ENCODE data around the gene SPATS1.
"Not testable (repeated sequence)": the region's sequence is repeated elsewhere in the genome, so short reads cannot be mapped to it uniquely, and the experiment has no call there.

The SPATS1 gene

DNA sequence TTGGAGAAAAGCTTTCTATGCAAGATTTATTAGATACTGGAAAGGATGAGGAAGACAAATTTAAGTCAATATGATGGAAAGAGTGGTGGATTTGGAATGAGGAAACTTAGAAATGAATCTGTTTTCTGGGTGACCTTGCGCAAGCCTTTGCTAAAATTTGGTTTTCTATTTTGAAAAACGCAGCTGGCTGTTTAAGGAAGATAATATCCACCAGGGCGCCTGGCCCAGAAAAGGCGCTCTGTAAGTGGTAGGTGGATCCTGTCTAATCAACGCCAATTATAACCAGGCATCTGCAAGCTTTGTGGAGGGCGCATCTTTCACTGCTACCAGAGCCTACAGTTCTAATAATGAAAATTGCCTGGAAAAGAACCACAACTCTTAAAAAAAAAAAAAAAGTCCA lies 398 bp upstream of the SPATS1 start:
- no peak for DNase-seq (ENCODE audit: low spot score)

DNA sequence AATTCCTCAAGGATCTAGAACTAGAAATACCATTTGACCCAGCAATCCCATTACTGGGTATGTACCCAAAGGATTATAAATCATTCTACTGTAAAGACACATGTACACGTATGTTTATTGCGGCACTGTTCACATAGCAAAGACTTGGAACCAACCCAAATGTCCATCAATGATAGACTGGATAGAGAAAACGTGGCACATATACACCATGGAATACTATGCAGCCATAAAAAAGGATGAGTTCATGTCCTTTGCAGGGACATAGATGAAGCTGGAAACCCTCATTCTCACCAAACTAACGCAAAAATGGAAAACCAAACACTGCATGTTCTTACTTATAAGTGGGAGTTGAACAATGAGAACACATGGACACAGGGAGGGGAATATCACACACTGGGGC lies 4.4 kb downstream of the SPATS1 start:
- not testable (repeated sequence) for DNase-seq (ENCODE audit: low spot score)

DNA sequence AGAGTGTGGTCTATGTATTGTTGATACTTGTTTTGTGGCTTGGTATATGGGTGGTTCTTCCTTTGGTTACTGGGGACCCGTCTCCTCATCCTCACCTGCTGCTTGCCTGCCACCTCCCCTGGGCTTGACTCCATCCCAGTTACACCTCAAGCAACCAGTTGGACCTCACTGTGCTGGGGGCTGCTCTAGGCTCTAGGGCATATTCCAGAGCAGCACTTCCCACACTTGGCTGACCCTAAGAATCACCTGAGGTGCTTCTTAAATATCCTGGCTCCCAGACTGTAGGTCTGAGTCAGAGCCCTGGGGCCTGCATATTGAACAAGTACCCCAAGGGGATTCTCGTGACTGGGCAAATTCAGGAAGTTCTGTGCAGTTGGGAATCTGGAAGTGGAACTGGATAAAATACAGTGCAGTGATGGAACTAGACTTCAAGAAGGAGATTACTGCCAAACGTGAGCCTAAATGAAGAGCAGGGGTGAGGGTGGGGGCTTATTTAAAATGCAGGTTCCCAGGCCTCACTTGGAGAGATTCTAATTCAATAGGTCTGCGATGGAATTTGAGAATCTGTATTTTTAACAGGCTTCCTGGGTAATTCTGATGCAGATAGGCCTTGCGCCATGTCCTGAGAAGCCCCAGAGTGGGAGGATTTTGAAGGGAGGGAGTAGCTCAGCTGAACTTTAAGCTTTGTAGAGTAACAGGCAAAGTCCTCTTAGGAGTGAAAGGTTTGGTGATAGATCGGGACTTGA lies 7.6 kb downstream of the SPATS1 start:
- no peak for DNase-seq (ENCODE audit: low spot score)

DNA sequence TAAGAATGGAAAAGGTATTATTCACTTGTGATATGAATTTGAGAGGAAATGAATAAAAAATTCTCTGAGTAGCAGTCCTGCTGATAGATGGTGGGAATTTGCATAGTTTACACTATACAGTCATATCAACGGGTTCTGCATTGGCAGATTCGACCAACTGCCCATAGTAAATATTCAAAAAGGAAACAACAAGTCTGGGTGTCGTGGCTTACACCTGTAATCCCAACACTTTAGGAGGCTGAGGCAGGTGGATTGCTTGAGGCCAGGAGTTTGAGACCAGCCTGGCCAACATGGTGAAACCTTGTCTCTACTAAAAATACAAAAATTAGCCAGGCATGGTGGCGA lies 8.2 kb downstream of the SPATS1 start:
- not testable (repeated sequence) for DNase-seq (ENCODE audit: low spot score)

DNA sequence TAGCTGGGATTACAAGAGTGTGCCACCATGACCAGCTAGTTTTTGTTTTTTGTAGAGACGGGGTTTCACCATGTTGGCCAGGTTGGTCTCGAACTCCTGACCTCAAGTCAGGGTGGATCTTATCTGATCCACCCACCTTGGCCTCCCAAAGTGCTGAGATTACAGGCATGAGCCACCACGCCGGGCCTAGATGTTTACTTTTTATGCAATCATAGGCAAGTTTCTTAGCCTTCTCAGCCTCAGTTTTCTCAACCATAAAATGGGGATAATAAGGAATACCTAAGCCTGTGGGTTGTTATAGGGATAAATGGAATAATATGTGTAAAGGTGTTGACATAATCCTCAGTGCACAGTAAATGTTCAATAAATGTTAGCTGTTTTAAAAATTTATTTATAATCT lies 9.8 kb downstream of the SPATS1 start:
- no peak for DNase-seq (ENCODE audit: low spot score)

DNA sequence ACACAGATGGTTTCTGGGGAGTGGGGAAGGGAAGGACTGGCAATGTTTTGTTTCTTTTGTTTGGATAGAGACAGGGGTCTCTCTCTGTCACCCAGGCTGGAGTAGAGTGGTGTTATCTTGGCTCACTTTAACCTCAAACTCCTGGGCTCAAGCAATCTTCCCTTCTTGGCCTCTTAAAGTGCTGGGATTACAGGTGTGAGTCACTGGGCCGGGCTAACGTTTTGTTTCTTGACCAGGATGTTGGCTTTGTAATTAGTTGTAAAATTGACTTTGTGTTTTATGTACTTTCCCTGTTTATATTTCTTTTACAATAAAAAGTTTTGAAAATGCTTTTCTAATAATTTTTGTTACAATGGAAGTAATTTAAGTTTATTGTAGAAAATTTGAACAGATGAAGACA lies 10.9 kb downstream of the SPATS1 start:
- no peak for DNase-seq (ENCODE audit: low spot score)

DNA sequence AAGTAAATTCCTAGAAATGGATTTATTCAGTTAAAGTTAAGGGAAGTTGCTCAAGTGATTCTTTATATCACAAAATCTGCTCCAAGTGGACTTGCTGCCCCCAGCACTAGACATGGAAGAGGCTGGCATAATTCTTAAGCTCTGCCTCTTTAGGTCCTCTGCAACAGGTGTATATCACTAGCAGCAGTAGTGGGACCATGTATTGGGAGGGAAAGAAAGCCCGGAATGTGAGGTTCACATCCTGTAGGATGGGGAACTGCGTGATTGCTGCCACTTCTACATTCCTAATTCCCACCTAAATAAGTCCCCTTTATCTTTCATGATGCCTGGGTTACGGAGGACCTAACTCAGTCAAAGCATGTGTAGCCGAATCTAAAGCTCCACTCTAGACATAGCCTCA lies 13.2 kb downstream of the SPATS1 start:
- no peak for DNase-seq (ENCODE audit: low spot score)

DNA sequence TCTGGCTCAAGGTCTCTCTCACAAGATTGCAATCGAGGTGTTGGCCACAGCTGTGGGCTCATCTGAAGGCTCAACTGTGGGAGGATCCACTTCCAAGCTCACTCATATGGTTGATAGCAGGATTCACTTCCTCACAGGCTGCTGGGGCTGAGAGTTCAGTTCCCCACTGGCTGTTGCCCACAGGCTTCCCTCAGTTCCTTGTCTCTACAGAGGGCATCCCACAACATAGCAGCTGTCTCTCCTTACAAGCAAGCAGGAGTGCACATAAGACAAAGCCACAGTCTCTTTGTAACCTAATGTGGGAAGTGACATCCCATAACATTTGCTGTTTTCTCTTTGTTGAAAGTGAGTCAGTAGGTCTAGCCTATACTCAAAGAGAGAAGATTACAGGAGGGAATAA lies 14.0 kb downstream of the SPATS1 start:
- DNase-seq (ENCODE audit: low spot score) = no peak

DNA sequence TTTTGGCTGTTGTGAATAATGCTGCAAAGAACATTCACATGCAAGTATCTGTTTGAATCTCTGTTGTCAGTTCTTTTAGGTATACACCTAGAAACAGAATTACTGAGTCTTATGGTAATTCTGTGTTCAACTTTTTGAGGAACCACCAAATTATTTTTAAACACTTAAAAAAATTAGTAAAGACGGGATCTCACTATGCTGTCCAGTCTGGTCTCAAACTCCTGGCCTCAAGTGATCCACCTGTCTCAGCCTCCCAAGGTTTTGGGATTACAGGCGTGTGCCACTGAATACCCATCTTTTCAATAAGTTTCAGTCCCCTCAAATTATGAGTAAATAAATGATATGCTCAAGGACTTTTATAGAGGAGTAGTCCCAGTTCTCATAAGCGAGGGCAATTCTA lies 17.5 kb downstream of the SPATS1 start:
- no peak for DNase-seq (ENCODE audit: low spot score)

DNA sequence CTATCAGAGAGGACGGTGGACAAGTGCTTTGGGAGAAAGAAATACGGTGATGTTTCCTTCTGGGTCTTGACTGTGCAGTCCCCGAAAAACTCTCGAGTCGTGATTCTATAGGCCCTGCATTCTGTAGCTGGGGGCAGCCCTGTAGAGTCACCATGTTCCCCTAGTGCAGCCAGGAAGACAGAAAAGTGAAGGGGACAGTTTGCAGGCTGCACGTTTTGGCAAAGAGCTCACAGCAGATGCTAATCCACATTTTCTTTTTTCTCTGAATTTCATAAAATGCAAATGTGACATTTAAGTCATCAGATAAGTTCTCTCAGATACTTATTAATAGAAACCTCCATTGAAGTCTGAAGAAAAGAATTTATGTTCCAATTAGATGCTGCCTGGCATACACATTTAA lies 19.5 kb downstream of the SPATS1 start:
- no peak for DNase-seq (ENCODE audit: low spot score)

DNA sequence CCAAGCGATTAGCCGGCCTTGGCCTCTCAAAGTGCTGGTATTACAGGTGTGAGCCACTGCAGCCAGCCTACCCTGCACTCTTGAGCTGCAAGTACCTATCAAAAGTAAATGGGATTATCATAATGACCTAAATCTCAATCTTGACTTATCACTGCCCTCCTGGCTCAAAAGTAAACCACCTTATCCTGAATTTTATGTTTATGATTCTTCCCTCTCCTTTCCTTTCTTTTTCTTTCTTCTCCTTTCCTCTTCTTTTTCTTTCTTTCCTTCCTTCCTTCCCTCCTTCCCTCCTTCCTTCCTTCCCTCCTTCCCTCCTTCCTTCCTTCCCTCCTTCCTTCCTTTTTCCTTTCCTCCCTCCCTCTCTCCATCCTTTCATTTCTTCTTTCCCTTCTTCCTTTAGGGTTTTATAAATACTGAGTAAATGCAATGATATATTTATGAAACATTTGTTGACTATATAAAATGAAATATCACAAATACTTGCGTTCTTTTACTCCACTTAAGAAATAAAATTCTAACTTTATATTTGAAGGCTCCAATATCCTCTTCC lies 21.0 kb downstream of the SPATS1 start:
- no peak for DNase-seq (ENCODE audit: low spot score)

DNA sequence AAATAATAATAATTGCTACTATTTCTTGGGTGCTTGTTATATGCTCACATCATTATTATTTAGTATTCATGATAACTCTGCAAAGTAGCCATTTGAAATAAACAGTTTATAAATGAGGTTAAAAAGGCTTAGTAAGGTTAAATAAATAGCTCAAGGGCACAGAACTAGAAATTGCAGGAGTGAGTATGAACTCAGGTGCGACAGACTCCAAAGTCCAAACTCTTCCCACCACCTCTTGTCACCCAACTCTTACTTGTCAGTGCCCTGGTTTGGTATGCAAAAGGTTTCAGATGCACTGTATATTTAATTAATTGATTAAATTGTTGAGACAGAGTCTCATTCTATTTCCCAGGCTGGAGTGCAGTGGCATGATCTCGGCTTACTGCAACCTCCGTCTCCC lies 24.3 kb downstream of the SPATS1 start:
- no peak for DNase-seq (ENCODE audit: low spot score)

DNA sequence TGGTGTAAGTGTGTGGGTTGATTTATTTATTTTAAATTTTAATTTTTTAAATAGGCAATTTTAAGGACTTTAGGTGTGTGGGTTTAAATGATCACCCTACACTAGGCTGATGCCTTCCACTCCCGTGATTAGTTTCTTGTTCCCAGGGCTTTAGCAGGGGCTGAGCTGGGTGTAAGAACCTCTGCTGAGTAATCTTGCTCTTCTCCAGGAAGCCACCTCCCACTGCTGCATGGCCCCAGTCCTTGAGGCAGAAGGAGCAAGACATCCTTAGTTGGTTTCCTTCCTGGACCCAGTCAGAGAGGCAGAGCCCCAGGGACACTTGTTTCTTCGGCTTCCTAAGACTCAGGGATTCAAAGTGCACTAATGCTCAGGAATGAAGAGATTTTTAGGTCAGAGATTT lies 25.2 kb downstream of the SPATS1 start:
- no peak for DNase-seq (ENCODE audit: low spot score)

DNA sequence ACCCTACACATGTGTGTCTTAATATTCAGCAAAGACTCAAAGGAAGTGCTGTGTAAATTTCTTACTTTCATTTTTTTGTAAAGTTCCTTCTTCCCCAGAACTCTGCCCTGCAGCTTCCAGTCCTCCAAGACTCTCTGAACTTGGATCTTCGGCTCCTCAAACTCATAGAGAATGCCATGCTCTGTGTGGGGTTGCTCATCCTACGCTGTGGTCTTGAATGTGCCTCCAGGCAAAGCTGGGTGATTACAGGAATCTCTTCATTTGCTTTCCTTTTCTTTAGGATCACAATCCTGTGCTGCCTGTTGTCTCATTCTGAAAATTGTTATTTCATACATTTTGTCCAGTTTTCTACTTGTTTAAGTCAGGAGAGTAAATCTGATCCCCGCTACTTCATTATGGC lies 30.6 kb downstream of the SPATS1 start:
- no peak for DNase-seq (ENCODE audit: low spot score)

DNA sequence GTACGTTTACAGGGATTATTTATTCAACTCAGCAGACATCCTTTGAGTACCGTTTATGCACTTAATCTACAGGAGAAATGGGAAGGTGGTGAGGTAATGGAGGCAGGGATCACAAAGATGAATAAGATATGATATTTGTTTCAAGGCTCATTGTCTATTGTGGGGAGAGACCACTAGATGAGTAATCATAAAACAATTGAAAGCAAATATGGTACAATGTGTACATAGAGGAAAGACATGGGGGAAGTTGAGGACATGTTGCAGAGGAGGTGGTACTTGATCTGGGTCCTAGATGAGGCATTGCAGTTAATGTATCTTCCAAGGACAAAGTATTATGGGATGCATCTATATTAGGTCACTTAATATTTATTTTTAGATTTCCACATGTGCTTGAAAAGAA lies 31.3 kb downstream of the SPATS1 start:
- no peak for DNase-seq (ENCODE audit: low spot score)

DNA sequence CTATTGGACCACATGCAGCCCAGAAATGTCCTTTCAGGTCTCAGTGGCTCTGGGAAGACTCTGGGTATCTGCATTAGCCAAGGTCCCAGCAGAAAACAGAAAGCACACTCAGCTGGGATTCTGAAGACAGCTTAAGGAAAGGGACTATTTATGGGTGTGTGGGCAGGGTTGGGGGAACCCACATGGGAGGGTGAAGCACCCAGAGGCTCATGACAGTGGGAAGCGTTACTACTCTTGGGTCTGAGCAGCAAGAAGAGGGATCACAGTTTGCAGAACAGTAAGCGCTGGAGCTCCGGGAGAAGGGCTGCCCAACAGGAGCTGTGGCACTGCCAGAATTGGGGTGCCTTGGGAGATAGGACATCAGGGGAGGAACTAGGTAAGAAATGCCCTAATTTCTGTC lies 32.6 kb downstream of the SPATS1 start:
- DNase-seq (ENCODE audit: low spot score) = no peak

DNA sequence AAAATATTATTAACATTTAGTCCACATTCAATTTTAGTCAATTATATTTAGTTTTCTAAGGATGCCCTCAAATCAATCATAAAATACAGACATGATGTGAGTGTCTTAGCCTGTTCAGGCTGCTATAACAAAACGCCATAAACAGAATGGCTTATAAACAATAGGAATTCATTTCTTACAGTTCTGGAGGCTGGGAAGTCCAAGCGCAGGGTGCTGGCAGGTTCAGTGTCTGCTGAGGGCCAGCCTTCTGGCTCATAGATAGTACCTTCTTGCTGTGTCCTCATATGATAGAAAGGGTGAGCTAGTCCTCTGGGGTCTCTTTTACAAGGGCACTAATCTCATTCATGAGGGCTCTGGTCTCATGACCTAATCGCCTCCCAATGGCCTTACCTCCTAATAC lies 35.0 kb downstream of the SPATS1 start:
- no peak for DNase-seq (ENCODE audit: low spot score)

DNA sequence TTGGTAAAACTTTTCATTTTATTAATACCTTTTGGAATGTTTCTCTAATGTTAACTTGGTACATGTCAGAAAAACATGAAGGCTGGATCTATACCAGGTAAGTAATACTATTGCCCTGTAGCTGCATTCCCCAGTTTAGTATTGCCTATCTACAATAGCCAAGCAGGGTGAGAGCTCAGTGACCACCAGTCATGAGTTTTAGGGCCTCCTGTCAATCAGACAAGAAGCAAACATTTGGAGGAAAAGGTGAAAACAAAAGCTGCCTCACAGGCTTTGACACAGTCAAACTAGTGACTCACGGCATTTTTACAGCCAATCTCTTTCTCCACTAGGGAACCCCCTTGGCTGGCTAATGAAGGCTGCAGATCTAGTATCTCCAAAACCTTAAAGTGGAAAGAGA lies 35.5 kb downstream of the SPATS1 start:
- DNase-seq (ENCODE audit: low spot score) = no peak

DNA sequence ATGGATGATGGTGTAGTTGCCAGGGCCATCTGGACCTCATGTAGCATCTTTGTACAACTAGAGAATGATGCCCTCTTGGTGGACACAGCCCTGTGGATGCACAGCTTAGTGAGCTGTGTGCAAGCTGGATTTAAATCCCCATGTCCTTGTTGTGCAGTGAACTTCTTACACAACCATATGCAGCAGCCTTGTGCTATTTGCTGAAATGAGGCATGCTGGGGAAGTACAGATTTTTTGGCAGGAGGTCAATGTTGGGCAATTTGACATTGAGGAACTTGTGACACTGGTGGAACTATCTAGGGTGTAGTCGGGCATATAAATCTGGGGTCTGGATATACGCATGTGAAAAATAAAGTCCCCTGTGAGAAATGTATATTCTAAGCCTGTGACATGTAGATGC lies 39.3 kb downstream of the SPATS1 start:
- no peak for DNase-seq (ENCODE audit: low spot score)

DNA sequence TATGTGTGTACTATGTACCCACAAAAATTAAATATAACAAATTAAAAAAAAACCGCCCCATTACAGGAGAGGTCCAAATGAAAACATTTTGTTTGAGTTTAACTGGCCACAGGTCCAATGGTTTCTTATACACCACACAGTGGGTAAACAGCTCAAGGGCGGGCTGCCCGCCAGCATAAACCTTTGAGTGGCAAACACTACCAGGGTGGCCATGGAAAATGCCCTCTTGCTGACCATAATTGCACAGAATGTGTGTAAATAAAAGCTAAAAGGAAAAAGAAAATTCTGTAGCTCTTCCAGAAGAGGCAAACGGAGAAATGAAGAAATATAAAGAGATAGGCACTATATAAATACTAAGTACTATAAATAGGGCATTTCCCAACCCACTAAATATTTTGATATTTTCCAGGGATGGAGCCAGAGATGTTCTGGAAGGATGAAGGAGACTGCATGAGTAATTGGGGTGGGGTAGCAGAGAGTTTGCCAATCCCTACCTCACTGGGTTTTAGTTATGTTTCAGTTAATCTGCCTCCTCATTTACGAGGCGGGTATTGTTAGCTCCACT lies 44.0 kb downstream of the SPATS1 start:
- DNase-seq (ENCODE audit: low spot score) = no peak

DNA sequence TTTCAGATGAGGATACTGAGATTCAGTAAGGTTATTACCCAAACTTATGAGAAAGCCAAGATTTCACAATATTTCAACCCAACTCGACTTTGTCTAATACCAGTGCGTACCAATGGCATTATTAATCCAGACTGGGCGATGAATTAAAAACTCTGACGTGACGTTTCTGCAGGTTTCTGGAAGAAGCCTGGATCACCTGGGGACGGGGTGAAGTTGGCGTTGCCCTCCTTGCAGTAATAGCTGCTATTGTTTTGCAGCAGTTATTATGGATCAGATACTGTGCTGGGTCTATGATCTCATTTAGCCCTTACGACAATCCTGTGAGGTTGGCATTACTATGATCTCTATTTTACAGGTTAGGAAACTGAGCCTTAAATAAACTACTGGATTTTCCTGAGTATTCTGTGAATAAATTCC lies 44.5 kb downstream of the SPATS1 start:
- DNase-seq (ENCODE audit: low spot score) = no peak

DNA sequence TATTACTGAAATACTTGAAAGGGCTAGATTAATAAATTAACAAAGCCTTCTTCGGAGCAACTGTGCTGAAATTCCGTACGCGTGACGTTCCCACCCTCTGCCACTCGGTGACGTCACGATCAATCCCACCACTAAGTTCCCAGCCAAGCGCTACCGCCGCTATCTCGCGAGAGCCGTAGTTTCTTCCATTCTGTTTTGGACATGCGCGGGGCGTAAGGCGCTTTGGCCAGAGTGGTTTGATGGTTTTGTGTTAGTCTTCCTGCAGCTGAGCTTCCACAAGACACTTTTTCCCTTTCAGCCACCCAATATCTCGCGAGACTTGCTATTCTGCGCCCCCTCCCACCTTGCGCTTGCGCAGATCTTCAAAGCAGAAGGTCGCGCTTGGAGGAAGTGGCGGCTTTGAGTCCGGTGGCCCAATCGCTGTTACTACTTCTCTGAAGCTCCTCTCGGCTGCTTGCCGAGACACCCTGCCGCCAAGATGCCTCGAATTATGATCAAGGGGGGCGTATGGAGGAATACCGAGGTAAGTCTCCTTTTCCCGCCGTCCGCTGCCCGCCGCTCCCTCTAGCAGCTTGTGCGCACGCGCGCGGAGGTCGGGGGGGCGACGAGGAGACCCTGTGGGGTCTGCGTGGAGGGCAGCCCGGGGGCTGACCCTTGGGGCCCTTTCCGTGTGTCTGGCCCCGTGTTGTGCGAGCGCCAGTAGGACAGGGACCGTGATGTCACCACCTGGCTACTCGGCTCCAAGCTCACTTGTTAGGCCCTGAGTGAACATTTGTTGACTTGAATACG lies 45.1 kb downstream of the SPATS1 start, which contains the start of gene CDC5L:
Gene CDC5L, plus strand, starts transcription at position 361 of the 789 bp plus-strand sequence. Its CDS starts 118 bp downstream, at position 479.
- DNase-seq (ENCODE audit: low spot score) = peak; percentile 94

DNA sequence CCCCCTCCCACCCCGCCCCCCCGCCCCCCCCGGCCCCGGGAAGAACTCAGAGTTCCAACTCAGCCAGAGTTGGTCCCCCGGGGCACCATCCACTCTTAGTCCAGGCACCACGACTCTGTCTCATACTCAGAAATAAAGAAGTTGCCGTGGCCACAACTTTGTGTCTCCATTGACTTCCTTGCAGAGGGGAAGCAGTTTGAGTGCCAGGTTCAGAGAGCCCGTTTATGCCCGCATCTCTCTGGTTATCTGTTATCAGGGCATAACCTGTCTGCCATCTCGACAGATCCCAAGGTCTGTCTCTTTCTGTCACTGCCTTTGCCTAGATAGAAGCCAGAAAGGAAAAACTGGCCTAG lies 45.7 kb downstream of the SPATS1 start:
- no peak for DNase-seq (ENCODE audit: low spot score)
